ENCODE results near the gene DTNA.

The DTNA gene

GRCh38 chr18:34730774-34731173 lies 20.7 kb downstream of the DTNA start:
- TF ChIP-seq CEBPB (IDR thresholded peaks at IDR 0.05): no peak
- no peak for TF ChIP-seq TEAD4 (IDR thresholded peaks at IDR 0.05)
- no peak for TF ChIP-seq MAX (IDR thresholded peaks at IDR 0.05)
- TF ChIP-seq FOXM1 (IDR thresholded peaks at IDR 0.05; ENCODE audit: borderline replicate concordance, low read depth): no peak
- no peak for TF ChIP-seq EP300 (IDR thresholded peaks at IDR 0.05; ENCODE audit: borderline replicate concordance)
- no peak for TF ChIP-seq EGR1 (IDR thresholded peaks at IDR 0.05)
- TF ChIP-seq YY1 (IDR thresholded peaks at IDR 0.05; ENCODE audit: low read depth): no peak
- TF ChIP-seq USF1 (IDR thresholded peaks at IDR 0.05): no peak
- TF ChIP-seq NFIC (IDR thresholded peaks at IDR 0.05): no peak
- no peak for TF ChIP-seq REST (IDR thresholded peaks at IDR 0.05; ENCODE audit: low read depth)
- no peak for TF ChIP-seq TCF12 (IDR thresholded peaks at IDR 0.05; ENCODE audit: low read depth)
- no peak for TF ChIP-seq CREB1 (IDR thresholded peaks at IDR 0.05; ENCODE audit: low read depth)
- no peak for TF ChIP-seq TAF1 (IDR thresholded peaks at IDR 0.05; ENCODE audit: low read depth)

GRCh38 chr18:34734056-34734455 lies 24.0 kb downstream of the DTNA start:
- TF ChIP-seq EP300 (IDR thresholded peaks at IDR 0.05; ENCODE audit: borderline replicate concordance) (no peak), REST (IDR thresholded peaks at IDR 0.05; ENCODE audit: low read depth) (no peak), EGR1 (IDR thresholded peaks at IDR 0.05) (no peak), FOXM1 (IDR thresholded peaks at IDR 0.05; ENCODE audit: borderline replicate concordance, low read depth) (no peak), ZBTB7A (IDR thresholded peaks at IDR 0.05; ENCODE audit: low read depth) (no peak), NFIC (IDR thresholded peaks at IDR 0.05) (no peak)

GRCh38 chr18:34738175-34738894 lies 28.2 kb downstream of the DTNA start:
- TF ChIP-seq TAF1 (IDR thresholded peaks at IDR 0.05; ENCODE audit: low read depth) (no peak), EGR1 (IDR thresholded peaks at IDR 0.05) (no peak), RAD21 (IDR thresholded peaks at IDR 0.05; ENCODE audit: low read depth) (no peak; the same call in 1 of the 2 replicates), YY1 (IDR thresholded peaks at IDR 0.05; ENCODE audit: low read depth) (no peak), CEBPB (IDR thresholded peaks at IDR 0.05) (no peak), TEAD4 (IDR thresholded peaks at IDR 0.05) (peak; percentile 90), MAX (IDR thresholded peaks at IDR 0.05) (peak; percentile 33; the same call in 1 of the 2 replicates), REST (IDR thresholded peaks at IDR 0.05; ENCODE audit: low read depth) (no peak), CREB1 (IDR thresholded peaks at IDR 0.05; ENCODE audit: low read depth) (no peak), TCF12 (IDR thresholded peaks at IDR 0.05; ENCODE audit: low read depth) (peak; percentile 63), FOXM1 (IDR thresholded peaks at IDR 0.05; ENCODE audit: borderline replicate concordance, low read depth) (no peak), NFIC (IDR thresholded peaks at IDR 0.05) (no peak), ZBTB7A (IDR thresholded peaks at IDR 0.05; ENCODE audit: low read depth) (no peak), USF1 (IDR thresholded peaks at IDR 0.05) (0 out of 2 replicates have a peak, but pooled peaks have one; percentile 28), EP300 (IDR thresholded peaks at IDR 0.05; ENCODE audit: borderline replicate concordance) (peak; percentile 62)

GRCh38 chr18:34740101-34740500 lies 30.0 kb downstream of the DTNA start:
- TF ChIP-seq REST (IDR thresholded peaks at IDR 0.05; ENCODE audit: low read depth): no peak
- TF ChIP-seq MAX (IDR thresholded peaks at IDR 0.05): no peak
- TF ChIP-seq CREB1 (IDR thresholded peaks at IDR 0.05; ENCODE audit: low read depth): no peak
- no peak for TF ChIP-seq EGR1 (IDR thresholded peaks at IDR 0.05)
- TF ChIP-seq TEAD4 (IDR thresholded peaks at IDR 0.05): no peak
- no peak for TF ChIP-seq CEBPB (IDR thresholded peaks at IDR 0.05)
- no peak for TF ChIP-seq TAF1 (IDR thresholded peaks at IDR 0.05; ENCODE audit: low read depth)
- no peak for TF ChIP-seq USF1 (IDR thresholded peaks at IDR 0.05)
- TF ChIP-seq TCF12 (IDR thresholded peaks at IDR 0.05; ENCODE audit: low read depth): no peak
- no peak for TF ChIP-seq EP300 (IDR thresholded peaks at IDR 0.05; ENCODE audit: borderline replicate concordance)
- TF ChIP-seq ZBTB7A (IDR thresholded peaks at IDR 0.05; ENCODE audit: low read depth): no peak
- TF ChIP-seq RAD21 (IDR thresholded peaks at IDR 0.05; ENCODE audit: low read depth): no peak
- no peak for TF ChIP-seq YY1 (IDR thresholded peaks at IDR 0.05; ENCODE audit: low read depth)
- no peak for TF ChIP-seq NFIC (IDR thresholded peaks at IDR 0.05)
- TF ChIP-seq FOXM1 (IDR thresholded peaks at IDR 0.05; ENCODE audit: borderline replicate concordance, low read depth): no peak
